K562 (cell line): Measurements from ENCODE around the gene FGGY. TPM values are rescaled to one million over a fixed set of nuclear protein-coding genes. Genes with fewer than 3 reads are reported as not detected.

Source experiments
- C11orf30 ChIP-seq: fragments of 450-650 bp; IDR thresholded peaks from 2 replicates; pipeline ENCODE4 v1.6.1; 2016; ENCODE audit warnings: low read depth, mild to moderate bottlenecking
- CTCF ChIP-seq, 3 experiments: IDR thresholded peaks in 2 of 3; conservative IDR thresholded peaks in 1 of 3; 2 replicates each; pipeline ENCODE4 v1.5.1; 2011 to 2012; ENCODE audit warnings: low read length in 3 of 3, mild to moderate bottlenecking in 3 of 3, control low read depth in 2 of 3, improper control_type of control experiment in 1 of 3, inconsistent platforms in 1 of 3, low read depth in 1 of 3, mixed read lengths in 1 of 3, moderate library complexity in 1 of 3; ENCODE audit not compliant: insufficient read depth in 2 of 3
- EGR1 ChIP-seq: fragments of 450-650 bp; conservative IDR thresholded peaks from 2 replicates; pipeline ENCODE4 v1.6.1; 2017; ENCODE audit warnings: mild to moderate bottlenecking
- ELF4 ChIP-seq: fragments of 450-650 bp; formaldehyde crosslinking; IDR thresholded peaks from 2 replicates; pipeline ENCODE4 v1.4.0; 2022; ENCODE audit warnings: missing genetic modification characterization
- FOSL1 ChIP-seq: fragments of 200-800 bp; sonication (Bioruptor generic); conservative IDR thresholded peaks from 2 replicates; pipeline ENCODE4 v1.6.1; 2016; ENCODE audit warnings: missing genetic modification characterization, missing compliant biosample characterization
- HNRNPUL1 ChIP-seq: fragments of 200-400 bp; formaldehyde crosslinking; IDR thresholded peaks from 2 replicates; pipeline ENCODE4 v1.6.1; 2017; ENCODE audit warnings: low read length
- IRF1 ChIP-seq: sonication (generic); formaldehyde crosslinking; IDR thresholded peaks from 2 replicates; pipeline ENCODE4 v1.8.0; 2022; ENCODE audit warnings: missing genetic modification reagents, mild to moderate bottlenecking, borderline replicate concordance
- KDM1A ChIP-seq, 2 experiments: fragments of 450-650 bp; IDR thresholded peaks; 2 replicates each; pipeline ENCODE4 v1.6.1; 2016; ENCODE audit warnings: mild to moderate bottlenecking in 2 of 2
- MGA ChIP-seq: fragments of 450-650 bp; IDR thresholded peaks from 2 replicates; pipeline ENCODE4 v1.6.1; 2016; ENCODE audit warnings: mild to moderate bottlenecking, moderate library complexity
- TCF7 ChIP-seq: sonication (generic); IDR thresholded peaks from 2 replicates; pipeline ENCODE4 v1.6.1; 2016; ENCODE audit warnings: antibody characterized with exemption, borderline replicate concordance
- TEAD4 ChIP-seq, 2 experiments: sonication (generic) in 1 of 2; formaldehyde crosslinking in 1 of 2; IDR thresholded peaks; 2 replicates each; pipeline versions ENCODE4 v1.6.1 to v1.8.0; 2012 to 2022; ENCODE audit warnings: borderline replicate concordance in 1 of 2, inconsistent platforms in 1 of 2, low read length in 1 of 2, mild to moderate bottlenecking in 1 of 2, missing genetic modification reagents in 1 of 2
- ZNF431 ChIP-seq: sonication (generic); formaldehyde crosslinking; IDR thresholded peaks from 2 replicates; pipeline ENCODE4 v1.8.0; 2022; ENCODE audit warnings: mild to moderate bottlenecking, missing genetic modification reagents
- polyA plus RNA-seq, 8 experiments: library from polyadenylated mRNA; depleted of rRNA in 4 of 8; stranded (reverse) in 5 of 8; unstranded in 3 of 8; fragments of >200 nt; fragmentation: Nextera tagmentation in 2 of 8; fragmentation: Illumina TruSeq in 1 of 8; extraction: Ambion mirVana in 2 of 8; extraction: Trizol in 1 of 8; gene quantifications; 2 replicates each; pipeline versions ENCODE4 v1.2.1 to v1.2.3, GENCODE V29; 2011 to 2014; ENCODE audit warnings: inconsistent platforms in 1 of 8, missing spikeins in 1 of 8
- total RNA-seq, 7 experiments: library from RNA; depleted of rRNA in 6 of 7; stranded (reverse); fragments of >200 nt in 6 of 7; fragmentation: Illumina TruSeq in 2 of 7; extraction: Trizol in 2 of 7; gene quantifications; 2 replicates each; pipeline versions ENCODE4 v1.2.1 to v1.2.3, GENCODE V29; 2011 to 2021; ENCODE audit warnings: low replicate concordance in 1 of 7

Gene FGGY
- total and polyA plus RNA-seq, 9 of the 15 experiments (the other 6 are each of a cell fraction or from before 2014, with no cell fraction given) = 9.7 to 19.2 (median 12.6) TPM

- TF ChIP-seq MGA = peak; percentile 87
- no peak for TF ChIP-seq TCF7
- peak; percentile 42 to 72 (median 69); a peak in 5 of 6 replicates for TF ChIP-seq CTCF (IDR thresholded peaks at IDR 0.05 in 2 of 3, conservative IDR thresholded peaks at IDR 0.05 in 1 of 3; ENCODE audit: insufficient read depth in 2 of 3, low read depth in 1 of 3, low read length in 3 of 3)
- TF ChIP-seq C11orf30 = peak; percentile 48; the same call in 1 of the 2 replicates
- TF ChIP-seq FOSL1 = peak; percentile 82
- no peak for TF ChIP-seq EGR1
- TF ChIP-seq ELF4 = peak; percentile 42; the same call in 1 of the 2 replicates
- no peak for TF ChIP-seq HNRNPUL1
- no peak for TF ChIP-seq ZNF431 (CRISPR knock-in tag)
- TF ChIP-seq KDM1A (IDR thresholded peaks at IDR 0.05) = peak; percentile 40 to 56; a peak in 2 of 4 replicates
- no peak for TF ChIP-seq IRF1 (CRISPR knock-in tag)
- 0 out of 2 replicates have a peak, but pooled peaks have one; percentile 17 for TF ChIP-seq TEAD4 (IDR thresholded peaks at IDR 0.05; ENCODE audit: low read length)
- TF ChIP-seq TEAD4 (CRISPR knock-in tag; IDR thresholded peaks at IDR 0.05; ENCODE audit: borderline replicate concordance) = no peak
Observed at GRCh38 chr1:59290193-59290949, 6.5 kb upstream of the FGGY start (continued).
